Endodermal cell (in vitro differentiated cells): Measurements from ENCODE around the gene SLC19A2. TPM values are rescaled to one million over a fixed set of nuclear protein-coding genes. Genes with fewer than 3 reads are reported as not detected.

ENCODE experiments used
- DNase-seq: peaks from one replicate; pipeline ENCODE4 v3.0.0-alpha.2; 2017
- H3K27ac ChIP-seq: 2 replicates; pipeline ENCODE4 v1.5.1; 2013; ENCODE audit warnings: mild to moderate bottlenecking, low read depth, low read length, moderate library complexity
- H3K27me3 ChIP-seq: 2 replicates; pipeline ENCODE4 v1.6.1; 2013; ENCODE audit warnings: mild to moderate bottlenecking, low read length, moderate library complexity; ENCODE audit not compliant: insufficient read depth, control insufficient read depth, poor library complexity, severe bottlenecking
- H3K36me3 ChIP-seq: 2 replicates; pipeline ENCODE4 v1.7.0; 2013; ENCODE audit warnings: mild to moderate bottlenecking, low read length, moderate library complexity; ENCODE audit not compliant: control insufficient read depth, insufficient read depth
- H3K4me1 ChIP-seq: one replicate; pipeline ENCODE4 v1.7.0; 2013; ENCODE audit warnings: low read length; ENCODE audit not compliant: control insufficient read depth, insufficient read depth
- H3K4me3 ChIP-seq: 2 replicates; pipeline ENCODE4 v1.5.1; 2013; ENCODE audit warnings: mild to moderate bottlenecking, low read length, moderate library complexity
- H3K9ac ChIP-seq: 2 replicates; pipeline ENCODE4 v1.6.1; 2013; ENCODE audit warnings: mild to moderate bottlenecking, low read length, moderate library complexity; ENCODE audit not compliant: poor library complexity, severe bottlenecking; ENCODE audit errors: extremely low read depth
- H3K9me3 ChIP-seq: 2 replicates; pipeline ENCODE4 v1.6.1; 2013; ENCODE audit warnings: mild to moderate bottlenecking, low read length, moderate library complexity; ENCODE audit not compliant: control insufficient read depth
- H3K27ac Mint-ChIP-seq: 2 replicates; pipeline ENCODE4 v1.8.0; 2020; ENCODE audit warnings: mixed read lengths
- H3K27me3 Mint-ChIP-seq: 2 replicates; pipeline ENCODE4 v1.8.0; 2021; ENCODE audit warnings: mild to moderate bottlenecking, mixed read lengths; ENCODE audit not compliant: insufficient read depth
- H3K36me3 Mint-ChIP-seq: 2 replicates; pipeline ENCODE4 v1.8.0; 2020; ENCODE audit warnings: low read depth, mixed read lengths
- H3K4me1 Mint-ChIP-seq: 2 replicates; pipeline ENCODE4 v1.8.0; 2020; ENCODE audit warnings: mixed read lengths
- H3K4me3 Mint-ChIP-seq: 2 replicates; pipeline ENCODE4 v1.8.0; 2020; ENCODE audit warnings: mild to moderate bottlenecking, moderate library complexity, mixed read lengths
- H3K9me3 Mint-ChIP-seq: 2 replicates; pipeline ENCODE4 v1.8.0; 2020; ENCODE audit warnings: mild to moderate bottlenecking, mixed read lengths
- WGBS, 2 experiments: methylation state at CpG; one replicate each; pipeline versions ENCODE4 v1.1.5 to v1.1.7; 2013; ENCODE audit warnings: missing lambda C conversion rate in 2 of 2, mixed read lengths in 1 of 2; ENCODE audit not compliant: insufficient coverage in 1 of 2, insufficient read length in 1 of 2; 5-methylcytosine and 5-hydroxymethylcytosine counted together
- total RNA-seq, 2 donors: library from RNA; stranded (reverse); fragmentation: NEBNext Ultra II Directional in 1 of 2; extraction: Animal tissue kit (Norgen Biotek cat#: 25700) in 1 of 2; gene quantifications; 2 replicates in 1 of 2; 3 replicates in 1 of 2; pipeline ENCODE4 v1.2.1, GENCODE V29; 2021
- TF ChIP-seq, protein P1 (sequence below): fragments of 200-600 bp; sonication (generic); conservative IDR thresholded peaks from 2 replicates; pipeline ENCODE4 v1.5.0; 2021; ENCODE audit warnings: antibody characterized with exemption, mild to moderate bottlenecking

Gene SLC19A2
- total RNA-seq, 2 donors from 2014 or later = 11.5 to 12.9 TPM

DNA sequence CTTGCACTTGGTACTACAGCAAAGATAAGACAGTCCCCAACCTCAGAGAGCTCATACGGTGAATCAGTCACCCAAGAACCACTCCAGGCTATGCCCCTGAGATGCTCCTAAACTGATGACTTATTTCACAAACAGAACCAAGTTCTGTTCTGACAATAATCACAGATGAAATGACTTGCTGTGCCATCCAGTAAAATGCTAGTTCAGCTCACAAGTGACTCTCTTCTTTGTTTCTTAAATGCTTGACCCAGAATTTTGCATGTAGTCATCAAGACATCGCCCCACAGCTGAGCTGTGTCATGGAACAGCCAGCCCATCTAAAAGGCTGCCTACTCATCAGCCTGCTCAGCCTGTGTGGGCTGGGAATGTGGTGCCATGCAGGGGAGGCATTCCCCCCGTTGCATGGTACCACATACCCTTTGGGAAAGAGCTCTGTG is 6.1 kb upstream of the SLC19A2 start:
- no peak overlapping the region for H3K27ac ChIP-seq
- no peaks in the 10 kb centered on the region for H3K36me3 Mint-ChIP-seq
- H3K4me3 ChIP-seq = no peak overlapping the region
- no peaks in the 10 kb centered on the region for H3K27me3 ChIP-seq
- H3K4me1 ChIP-seq = no peaks in the 10 kb centered on the region
- no peak overlapping the region for H3K27ac Mint-ChIP-seq
- TF ChIP-seq, protein P1, sequence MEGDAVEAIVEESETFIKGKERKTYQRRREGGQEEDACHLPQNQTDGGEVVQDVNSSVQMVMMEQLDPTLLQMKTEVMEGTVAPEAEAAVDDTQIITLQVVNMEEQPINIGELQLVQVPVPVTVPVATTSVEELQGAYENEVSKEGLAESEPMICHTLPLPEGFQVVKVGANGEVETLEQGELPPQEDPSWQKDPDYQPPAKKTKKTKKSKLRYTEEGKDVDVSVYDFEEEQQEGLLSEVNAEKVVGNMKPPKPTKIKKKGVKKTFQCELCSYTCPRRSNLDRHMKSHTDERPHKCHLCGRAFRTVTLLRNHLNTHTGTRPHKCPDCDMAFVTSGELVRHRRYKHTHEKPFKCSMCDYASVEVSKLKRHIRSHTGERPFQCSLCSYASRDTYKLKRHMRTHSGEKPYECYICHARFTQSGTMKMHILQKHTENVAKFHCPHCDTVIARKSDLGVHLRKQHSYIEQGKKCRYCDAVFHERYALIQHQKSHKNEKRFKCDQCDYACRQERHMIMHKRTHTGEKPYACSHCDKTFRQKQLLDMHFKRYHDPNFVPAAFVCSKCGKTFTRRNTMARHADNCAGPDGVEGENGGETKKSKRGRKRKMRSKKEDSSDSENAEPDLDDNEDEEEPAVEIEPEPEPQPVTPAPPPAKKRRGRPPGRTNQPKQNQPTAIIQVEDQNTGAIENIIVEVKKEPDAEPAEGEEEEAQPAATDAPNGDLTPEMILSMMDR = no peak
- no peaks in the 10 kb centered on the region for H3K36me3 ChIP-seq
- peaks cover 10% of the 10 kb centered on the region for H3K4me1 Mint-ChIP-seq
- H3K9me3 ChIP-seq = no peaks in the 10 kb centered on the region
- H3K9me3 Mint-ChIP-seq = no peaks in the 10 kb centered on the region
- H3K9ac ChIP-seq = no peak overlapping the region
- H3K4me3 Mint-ChIP-seq = no peak overlapping the region
- H3K27me3 Mint-ChIP-seq = no peaks in the 10 kb centered on the region
- 86% methylated on average over 2 to 3 of the region's 3 CpGs for WGBS, 2 experiments
- DNase-seq = no peak

DNA sequence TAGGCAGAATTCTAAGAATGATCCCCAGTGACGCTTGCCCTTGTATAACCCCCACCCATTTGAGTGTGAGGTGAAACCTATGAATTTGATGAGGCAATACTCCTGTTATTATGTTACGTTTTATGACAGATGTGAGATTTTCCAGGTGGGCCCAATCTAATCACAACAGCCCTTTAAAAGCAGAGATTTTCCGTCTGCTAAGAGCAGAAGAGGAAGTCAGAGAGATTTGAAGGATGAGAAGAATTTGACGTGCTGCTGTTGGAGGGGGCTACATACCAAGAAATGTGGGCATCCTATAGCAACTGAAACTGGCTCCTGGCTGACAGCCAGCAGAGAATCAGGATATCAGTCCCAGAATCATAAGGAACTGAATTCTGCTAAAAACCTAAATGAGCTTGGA is 2.4 kb upstream of the SLC19A2 start:
- H3K27ac ChIP-seq = no peak overlapping the region
- H3K9me3 Mint-ChIP-seq = no peaks in the 10 kb centered on the region
- H3K4me1 ChIP-seq = peaks cover 3% of the 10 kb centered on the region
- no peaks in the 10 kb centered on the region for H3K36me3 Mint-ChIP-seq
- no peaks in the 10 kb centered on the region for H3K27me3 ChIP-seq
- H3K27ac Mint-ChIP-seq = no peak overlapping the region
- DNase-seq = no peak
- WGBS, 2 experiments = 91 to 94% methylated on average over 2 to 4 of the region's 4 CpGs
- H3K4me3 Mint-ChIP-seq = no peak overlapping the region
- no peaks in the 10 kb centered on the region for H3K27me3 Mint-ChIP-seq
- H3K4me1 Mint-ChIP-seq = peaks cover 36% of the 10 kb centered on the region
- no peaks in the 10 kb centered on the region for H3K36me3 ChIP-seq
- TF ChIP-seq, protein P1 = no peak
- H3K9ac ChIP-seq = no peak overlapping the region
- no peaks in the 10 kb centered on the region for H3K9me3 ChIP-seq
- H3K4me3 ChIP-seq = no peak overlapping the region

DNA sequence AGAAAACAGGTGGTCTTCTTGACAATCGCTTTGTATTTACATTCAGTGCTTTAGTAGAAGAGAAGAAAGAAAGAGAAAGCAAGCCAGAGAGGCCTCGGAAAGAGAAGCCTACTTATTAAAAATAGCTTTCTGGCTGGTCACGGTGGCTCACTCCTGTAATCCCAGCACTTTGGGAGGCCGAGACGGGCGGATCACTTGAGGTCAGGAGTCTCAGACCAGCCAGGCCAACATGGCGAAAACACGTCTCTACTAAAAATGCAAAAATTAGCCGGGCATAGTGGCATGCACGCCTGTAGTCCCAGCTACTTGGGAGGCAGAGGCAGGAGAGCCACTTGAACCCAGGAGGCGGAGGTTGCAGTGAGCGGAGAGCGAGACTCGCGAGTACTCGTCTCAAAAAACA is 1.8 kb upstream of the SLC19A2 start:
- peaks cover 3% of the 10 kb centered on the region for H3K4me1 ChIP-seq
- H3K9ac ChIP-seq = no peak overlapping the region
- Mint-ChIP-seq H3K27me3 (no peaks in the 10 kb centered on the region), H3K4me3 (no peak overlapping the region), H3K4me1 (peaks cover 42% of the 10 kb centered on the region), H3K9me3 (no peaks in the 10 kb centered on the region), H3K27ac (no peak overlapping the region), H3K36me3 (no peaks in the 10 kb centered on the region)
- no peaks in the 10 kb centered on the region for H3K36me3 ChIP-seq
- no peak overlapping the region for H3K27ac ChIP-seq
- H3K9me3 ChIP-seq = no peaks in the 10 kb centered on the region
- peak overlapping the region; percentile 82 for H3K4me3 ChIP-seq
- WGBS, 2 experiments = 90 to 94% methylated on average over 12 to 16 of the region's 16 CpGs
- DNase-seq = no peak
- TF ChIP-seq, protein P1 = no peak
- no peaks in the 10 kb centered on the region for H3K27me3 ChIP-seq
